Activated CD8-positive, alpha-beta memory T cell treated with anti-CD3 and anti-CD28 coated beads, Interleukin-2, amount 50 U/mL, for 4 hours (primary cell): ENCODE results near the gene INPP5A.
"Not testable (repeated sequence)": the region's sequence is repeated elsewhere in the genome, so short reads cannot be mapped to it uniquely, and the experiment has no call there.

Source experiments
- DNase-seq: peaks from one replicate; pipeline ENCODE4 v3.0.0-alpha.2; 2020

Gene INPP5A

DNA sequence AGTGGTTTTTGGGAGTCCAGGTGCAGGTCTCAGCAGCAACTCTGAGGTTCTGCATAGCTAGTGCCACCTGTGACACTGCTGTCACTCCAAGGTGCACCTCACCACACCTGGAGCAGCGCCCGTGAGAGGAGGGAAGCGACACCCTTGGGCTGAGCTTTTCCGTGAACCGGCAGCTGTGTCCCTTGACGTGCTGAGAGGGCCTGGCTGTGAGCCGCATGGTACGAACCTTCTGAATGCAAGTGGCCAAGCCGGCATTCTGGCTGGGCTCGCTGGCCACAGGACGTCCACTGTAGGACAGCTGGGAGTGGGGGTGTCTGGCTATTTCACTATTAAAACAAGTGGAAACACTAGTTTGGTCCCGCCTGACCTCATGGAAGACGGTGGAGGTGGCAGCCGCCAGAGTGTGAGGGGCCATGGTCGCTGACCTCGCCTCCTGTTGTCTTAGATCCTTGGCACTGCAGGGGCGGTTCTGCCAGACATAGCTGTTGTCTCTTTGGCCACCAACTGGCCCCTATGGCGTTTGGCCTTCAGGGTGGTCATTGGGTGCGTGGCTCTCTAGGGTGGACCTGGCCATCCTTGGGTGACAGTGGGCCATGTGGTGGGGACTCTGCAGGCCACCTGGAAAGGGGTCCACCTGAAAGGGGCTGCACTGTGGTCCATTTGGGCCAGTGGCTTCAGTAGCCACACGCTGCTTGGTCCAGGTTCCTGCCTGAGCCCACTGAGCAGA, 12.9 kb downstream of the INPP5A start:
- DNase-seq = no peak

- DNase-seq = no peak
These were observed 13.7 kb downstream of the INPP5A start for GRCh38 chr10:132551093-132551807.

DNA sequence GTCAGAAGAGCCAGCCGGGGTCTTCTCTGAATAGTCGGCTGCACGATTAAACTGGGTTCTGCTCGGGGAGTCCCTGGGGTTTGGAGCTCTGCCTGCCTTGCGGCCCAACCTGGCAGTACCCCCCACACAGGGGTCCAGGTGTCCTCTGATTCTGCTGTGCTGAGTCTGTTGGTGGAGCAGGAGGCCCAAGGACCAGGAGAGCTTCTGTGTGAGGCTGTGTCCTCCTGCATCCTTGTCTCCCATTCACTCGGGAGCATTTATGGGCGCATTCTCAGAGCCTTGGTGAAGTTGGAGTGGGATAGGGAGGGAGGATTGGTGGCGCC, 14.2 kb downstream of the INPP5A start:
- no peak for DNase-seq

DNA sequence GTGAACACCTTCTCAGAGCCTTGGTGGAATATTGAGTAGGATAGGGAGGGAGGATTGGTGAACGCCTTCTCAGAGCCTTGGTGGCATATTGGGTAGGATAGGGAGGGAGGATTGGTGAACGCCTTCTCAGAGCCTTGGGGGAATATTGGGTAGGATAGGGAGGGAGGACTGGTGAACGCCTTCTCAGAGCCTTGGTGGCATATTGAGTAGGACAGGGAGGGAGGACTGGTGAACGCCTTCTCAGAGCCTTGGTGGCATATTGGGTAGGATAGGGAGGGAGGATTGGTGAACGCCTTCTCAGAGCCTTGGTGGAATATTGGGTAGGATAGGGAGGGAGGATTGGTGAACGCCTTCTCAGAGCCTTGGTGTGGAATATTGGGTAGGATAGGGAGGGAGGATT, 15.0 kb downstream of the INPP5A start:
- not testable (repeated sequence) for DNase-seq

DNA sequence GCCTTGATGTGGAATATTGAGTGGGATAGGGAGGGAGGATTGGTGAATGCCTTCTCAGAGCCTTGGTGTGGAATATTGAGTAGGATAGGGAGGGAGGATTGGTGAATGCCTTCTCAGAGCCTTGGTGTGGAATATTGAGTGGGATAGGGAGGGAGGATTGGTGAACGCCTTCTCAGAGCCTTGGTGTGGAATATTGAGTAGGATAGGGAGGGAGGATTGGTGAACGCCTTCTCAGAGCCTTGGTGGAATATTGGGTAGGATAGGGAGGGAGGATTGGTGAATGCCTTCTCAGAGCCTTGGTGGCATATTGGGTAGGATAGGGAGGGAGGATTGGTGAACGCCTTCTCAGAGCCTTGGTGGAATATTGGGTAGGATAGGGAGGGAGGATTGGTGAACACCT, 16.0 kb downstream of the INPP5A start:
- DNase-seq = not testable (repeated sequence)

GRCh38 chr10:132554053-132554990, 16.7 kb downstream of the INPP5A start:
- no peak for DNase-seq

DNA sequence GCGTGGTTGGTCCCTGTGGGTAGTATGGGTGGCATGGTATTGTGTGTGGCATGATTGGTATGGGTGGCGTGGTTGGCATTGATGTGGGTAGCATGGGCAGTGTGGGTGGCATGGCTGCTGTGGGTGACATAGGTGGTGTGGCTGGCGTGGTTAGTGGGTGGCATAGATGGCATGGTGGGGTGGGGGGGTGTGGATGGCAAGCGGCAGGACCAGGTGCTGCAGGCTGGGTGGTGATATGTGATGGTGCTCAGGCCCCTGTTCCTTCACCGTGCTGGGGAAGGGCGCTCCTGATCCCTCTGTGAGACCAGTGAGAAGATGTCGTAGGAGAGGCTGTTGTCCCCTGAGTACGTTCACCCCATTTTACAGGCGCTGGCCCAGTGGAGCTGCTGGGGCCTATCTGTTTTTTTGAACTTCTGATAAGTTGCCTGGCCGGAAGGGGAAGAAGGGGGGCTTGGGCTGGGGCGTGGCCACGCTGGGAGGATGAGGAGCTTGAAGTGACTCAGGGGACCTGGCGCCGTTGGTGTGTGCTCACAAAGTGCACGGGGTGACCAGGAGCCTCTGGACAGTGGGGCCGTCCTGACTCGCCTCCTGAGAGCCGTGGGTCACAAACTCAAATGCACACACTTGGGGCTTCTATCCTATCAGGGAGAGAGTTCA, 17.5 kb downstream of the INPP5A start:
- DNase-seq = peak; percentile 51

DNA sequence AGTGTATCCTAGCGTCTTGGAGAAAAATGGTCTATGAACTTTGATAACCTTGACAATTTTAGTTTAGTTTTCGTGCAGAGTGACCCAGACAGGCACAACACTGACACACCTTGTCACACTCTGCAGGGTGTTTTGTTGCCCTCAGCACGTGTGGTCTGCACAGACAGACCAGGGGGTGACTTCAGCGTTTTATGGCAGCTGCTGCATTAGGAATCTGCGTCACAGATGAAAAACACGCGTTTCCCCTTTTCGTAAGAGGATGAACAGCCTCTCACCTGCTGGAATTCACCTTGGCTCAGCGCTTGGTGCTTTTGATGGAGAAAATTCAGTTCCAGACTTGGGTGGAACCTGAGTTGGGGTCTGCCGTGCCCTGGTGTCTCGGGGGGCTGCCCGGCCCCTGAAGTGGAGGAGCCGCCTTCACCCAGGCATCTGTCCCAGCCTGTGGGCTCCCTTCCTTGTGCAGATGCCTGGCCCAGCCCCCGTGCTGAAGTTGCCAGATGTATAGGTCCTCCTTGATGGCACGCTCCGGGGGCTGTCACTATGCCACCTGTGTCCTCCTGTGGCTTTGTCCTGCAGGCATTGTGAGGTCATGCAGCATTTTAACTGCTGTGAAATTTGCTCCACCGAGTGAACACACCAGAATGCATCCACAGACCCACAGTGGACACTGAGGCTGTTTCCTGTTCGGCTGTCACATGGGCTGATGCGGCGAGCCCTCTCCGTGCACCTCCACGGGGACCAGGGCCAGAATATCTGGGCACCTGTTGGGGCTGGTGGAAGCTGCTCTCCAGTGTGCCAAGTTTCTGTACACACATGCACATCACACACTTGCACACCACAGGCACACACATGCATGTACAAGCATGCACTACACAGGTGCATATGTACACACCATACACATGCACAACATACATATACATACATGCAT, 18.3 kb downstream of the INPP5A start:
- DNase-seq = no peak

- DNase-seq = no peak
These were observed 19.4 kb downstream of the INPP5A start for GRCh38 chr10:132556994-132557441.

- DNase-seq = no peak
These were observed 20.3 kb downstream of the INPP5A start for GRCh38 chr10:132557696-132558515.

DNA sequence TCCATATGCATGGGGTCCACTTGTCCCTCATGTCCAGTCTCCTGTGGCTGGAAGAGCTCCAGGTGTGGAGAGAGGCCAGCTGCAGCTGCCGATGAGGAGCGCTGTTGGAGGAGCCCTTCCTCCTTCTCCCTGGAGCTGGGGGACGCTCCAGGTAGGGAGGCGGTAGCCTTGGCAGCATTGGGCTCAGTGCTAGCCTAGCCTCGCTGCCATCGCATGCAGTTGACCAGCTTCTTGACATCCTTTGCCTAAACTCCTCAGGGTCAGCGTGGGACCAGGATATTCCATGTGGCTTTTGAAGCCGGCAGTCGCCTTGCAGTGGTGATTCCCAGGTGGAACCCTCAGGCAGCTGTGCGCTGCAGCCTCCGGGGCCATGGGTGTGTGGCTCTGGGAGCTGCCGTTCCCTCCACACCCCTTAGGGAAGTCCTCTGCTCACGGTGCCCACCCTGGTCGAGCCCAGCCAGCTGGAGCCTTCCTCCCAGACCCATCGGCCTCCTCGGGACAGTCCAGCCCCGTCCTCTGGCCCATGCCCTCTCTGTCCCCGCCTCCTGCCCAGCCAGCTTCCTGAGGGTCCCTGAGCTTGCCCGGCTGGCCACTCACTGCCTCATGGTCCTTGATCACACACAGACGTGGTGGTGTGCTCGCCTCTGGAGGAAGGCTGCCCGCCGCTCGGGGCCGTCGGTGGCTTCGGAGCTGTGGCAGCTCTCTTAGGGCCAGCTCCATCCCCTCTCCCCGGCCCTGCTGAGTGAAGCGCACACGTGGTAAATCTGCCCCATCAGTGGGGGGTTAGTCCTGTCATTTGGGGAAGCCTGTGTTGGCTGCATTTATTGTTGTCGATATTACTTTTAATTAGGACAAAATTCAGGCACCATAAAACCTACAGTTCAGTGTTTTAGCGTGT, 21.2 kb downstream of the INPP5A start:
- DNase-seq = no peak

DNA sequence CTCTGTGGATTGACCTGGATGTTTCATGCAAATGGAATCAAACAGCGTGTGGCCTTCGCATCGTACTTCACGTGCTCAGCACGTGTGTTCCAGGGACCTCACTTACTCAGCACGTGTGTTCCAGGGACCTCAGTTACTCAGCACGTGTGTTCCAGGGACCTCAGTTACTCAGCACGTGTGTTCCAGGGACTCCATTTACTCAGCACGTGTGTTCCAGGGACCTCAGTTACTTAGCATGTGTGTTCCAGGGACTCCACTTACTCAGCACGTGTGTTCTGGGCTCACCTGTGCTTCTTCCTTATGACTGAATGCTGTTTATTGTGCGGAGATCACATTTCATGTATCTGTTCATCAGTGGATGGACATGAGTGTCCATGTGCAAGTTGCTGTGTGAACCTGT, 22.0 kb downstream of the INPP5A start:
- DNase-seq = no peak

DNA sequence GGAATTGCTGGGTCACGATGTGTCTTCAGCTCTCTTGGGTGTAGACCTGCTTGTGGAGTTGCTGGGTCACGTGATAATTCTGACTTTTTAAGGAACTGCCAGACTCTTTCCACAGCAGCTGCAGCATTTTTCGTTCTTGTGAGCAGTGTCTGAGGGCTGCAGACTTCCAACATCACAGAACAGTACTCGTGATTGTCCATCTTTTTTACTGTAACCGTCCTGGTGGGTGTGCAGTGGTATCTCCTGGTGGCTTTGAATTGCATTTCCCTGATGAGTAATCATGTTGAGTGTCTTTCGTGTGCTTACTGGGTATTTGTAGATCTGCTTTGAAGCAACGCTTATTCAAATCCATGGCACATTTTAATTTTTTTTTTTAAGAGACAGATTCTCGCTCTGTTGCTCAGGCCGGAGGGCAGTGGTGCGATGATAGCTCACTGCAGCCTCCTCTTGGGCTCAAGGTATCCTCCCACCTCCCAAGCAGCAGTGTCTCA, 22.7 kb downstream of the INPP5A start:
- DNase-seq = no peak

- no peak for DNase-seq
These were observed 24.8 kb downstream of the INPP5A start for GRCh38 chr10:132562177-132562915.

DNA sequence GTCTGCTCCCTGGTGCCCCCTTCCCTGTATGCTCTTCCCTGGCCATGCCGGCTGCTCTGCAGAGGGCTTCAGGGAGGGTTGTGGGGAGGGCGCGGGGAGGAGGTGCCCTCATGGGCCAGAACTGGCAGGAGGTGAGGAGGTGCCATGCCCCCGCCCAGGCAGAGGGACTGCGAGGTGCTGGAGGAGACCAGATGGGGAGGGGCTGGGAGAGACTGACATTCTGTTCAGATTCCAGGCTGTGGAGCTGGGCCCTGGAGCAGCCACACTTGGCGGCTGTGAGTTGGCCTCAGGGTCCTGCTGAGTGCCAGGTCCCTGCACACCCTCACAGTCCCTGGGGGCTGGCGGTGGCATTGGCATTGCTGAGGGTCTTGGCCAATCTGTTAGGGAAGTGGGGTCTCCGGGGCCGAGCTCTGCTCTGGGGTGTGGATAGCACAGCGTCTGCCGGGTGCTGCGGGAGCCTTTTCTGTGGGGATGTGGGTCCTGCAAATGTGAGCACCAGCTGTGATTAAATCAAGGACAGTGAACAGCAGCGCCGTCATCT, 25.4 kb downstream of the INPP5A start:
- DNase-seq = no peak

DNA sequence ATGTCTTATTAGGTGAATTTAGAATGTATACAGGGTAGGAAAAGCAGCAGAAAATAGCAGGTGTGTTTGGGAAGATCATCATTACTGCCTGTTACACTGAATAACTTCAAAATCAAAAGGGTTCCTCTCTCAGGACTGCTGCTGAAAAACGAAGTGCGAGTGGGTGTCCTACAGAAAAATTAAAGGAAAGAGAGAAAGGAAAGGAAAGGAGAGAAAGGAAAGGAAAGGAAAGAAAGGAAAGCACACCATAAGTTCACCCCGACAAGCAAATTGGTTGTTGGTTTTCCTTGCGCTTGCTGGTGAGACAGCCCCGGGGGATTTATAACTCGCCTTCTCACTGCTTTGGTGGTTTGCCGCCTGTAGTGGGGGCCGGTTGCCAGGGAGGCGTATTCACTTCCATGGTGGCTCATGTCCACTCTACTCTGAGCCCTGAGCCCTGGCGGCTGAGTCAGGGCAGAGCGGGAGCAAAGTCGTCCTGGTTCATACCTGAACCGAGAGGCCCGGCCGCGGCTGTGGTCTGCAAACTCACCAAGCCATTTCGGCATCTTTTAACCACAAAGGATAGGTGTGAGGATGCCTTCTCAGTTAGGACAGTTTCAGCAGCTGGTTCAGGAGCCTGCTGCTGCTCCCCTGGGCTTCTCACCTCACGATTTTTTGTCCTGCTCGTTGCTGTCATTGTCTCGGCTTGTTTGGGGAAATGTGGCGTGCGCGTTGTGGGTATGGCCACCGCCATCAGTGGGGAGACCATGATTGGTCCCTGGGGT, 26.1 kb downstream of the INPP5A start:
- DNase-seq = no peak

- no peak for DNase-seq
These were observed 26.6 kb downstream of the INPP5A start for GRCh38 chr10:132564249-132564605.

GRCh38 chr10:132564690-132565089, 27.1 kb downstream of the INPP5A start:
- no peak for DNase-seq
